ENCODE measurements around the gene PREPL. TPM values are rescaled to one million over a fixed set of nuclear protein-coding genes. Genes with fewer than 3 reads are reported as not detected.

Gene PREPL
- total and polyA plus RNA-seq, 2 of the 4 experiments (the other 2 are of a cell fraction) = 27.6 to 39.6 TPM

DNA sequence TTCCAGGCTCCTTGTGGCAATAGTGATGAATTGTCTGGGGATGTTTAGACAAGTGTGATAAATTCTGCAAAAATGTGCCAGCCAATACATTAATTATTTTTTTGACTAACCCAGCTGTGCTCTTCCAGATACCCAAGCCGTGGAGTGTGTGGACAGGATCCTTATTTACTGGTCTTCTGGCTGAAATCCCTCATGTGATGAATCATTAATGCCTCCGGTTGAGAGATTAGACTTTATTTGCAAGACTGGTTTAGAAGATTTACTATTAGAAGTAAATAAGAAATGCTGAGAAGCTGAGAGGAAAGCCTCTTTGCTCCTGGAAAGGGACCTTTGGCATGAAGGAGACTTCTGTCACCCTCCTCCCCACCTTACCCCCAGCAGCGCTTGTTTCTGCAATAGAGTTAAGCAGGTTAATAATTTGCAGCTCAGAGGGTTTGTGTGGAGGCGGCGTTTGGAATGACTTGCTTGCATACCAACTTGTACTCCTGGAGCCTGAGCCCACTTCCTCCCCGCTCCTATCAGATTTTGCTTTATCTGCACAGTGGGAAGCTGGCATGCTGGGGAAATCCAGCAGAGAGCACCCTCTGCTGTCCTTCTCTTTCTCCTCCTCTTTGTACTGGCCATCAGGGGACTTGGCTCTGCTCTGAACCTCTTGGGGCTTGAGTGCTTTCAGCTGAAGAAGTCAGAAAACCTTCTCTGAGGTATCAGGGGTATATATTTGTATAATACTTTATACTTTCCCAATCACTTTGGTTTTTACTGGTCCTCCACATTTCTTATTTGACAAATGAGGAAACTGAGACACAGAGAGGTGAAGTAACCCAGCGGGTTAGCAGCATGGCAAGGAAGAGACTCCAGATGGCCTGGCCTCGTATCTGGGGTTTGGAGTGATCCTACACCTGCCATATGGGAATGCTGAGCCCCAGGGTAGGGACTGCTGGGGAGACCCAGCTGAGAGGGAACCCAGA lies 69.7 kb downstream of the PREPL start (continued):
- TF ChIP-seq, protein P1, sequence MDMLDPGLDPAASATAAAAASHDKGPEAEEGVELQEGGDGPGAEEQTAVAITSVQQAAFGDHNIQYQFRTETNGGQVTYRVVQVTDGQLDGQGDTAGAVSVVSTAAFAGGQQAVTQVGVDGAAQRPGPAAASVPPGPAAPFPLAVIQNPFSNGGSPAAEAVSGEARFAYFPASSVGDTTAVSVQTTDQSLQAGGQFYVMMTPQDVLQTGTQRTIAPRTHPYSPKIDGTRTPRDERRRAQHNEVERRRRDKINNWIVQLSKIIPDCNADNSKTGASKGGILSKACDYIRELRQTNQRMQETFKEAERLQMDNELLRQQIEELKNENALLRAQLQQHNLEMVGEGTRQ (IDR thresholded peaks at IDR 0.05; ENCODE audit: low read depth, low read length) = no peak

DNA sequence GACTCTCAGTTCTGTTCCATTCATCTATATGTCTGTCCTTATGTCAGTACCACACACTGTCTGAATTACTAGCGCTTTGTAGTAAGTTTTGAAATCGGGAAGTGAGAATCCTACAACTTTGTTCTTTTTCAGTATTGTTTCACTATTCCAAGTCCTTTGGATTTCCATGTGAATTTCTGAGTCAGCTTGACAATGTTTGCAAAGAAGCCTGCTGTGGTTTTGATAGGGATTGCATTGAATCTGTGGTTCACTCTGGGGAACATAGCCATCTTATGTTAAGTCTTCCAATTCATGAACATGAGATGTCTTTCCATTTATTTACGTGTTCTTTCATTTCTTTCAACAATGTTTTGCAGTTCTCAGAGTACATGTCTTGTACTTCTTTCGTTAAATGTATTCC lies 71.0 kb downstream of the PREPL start:
- intact Hi-C loops (cut with micrococcal nuclease) (loop anchor here (10.0 kb wide), 1 partner anchor 665 kb away; no protein-coding TSS in a partner anchor), in situ Hi-C loops (cut with MboI; ENCODE audit: low sequenced_read_pairs) (loop anchor here (25.0 kb wide), 1 partner anchor 203 kb away; no protein-coding TSS in a partner anchor), dilution Hi-C loops (cut with HindIII; ENCODE audit: low sequenced_read_pairs, unreplicated experiment) (no loop called here)
- H3K14ac ChIP-seq (replicated peaks; ENCODE audit: low read depth, low read length) = no peak overlapping the region
- H4K20me1 ChIP-seq (ENCODE audit: insufficient read depth, low read length) = peaks cover 4% of the 10 kb centered on the region; the same call in 1 of the 2 replicates
- no peaks in the 10 kb centered on the region for H3K9me3 ChIP-seq (ENCODE audit: control insufficient read depth, insufficient read depth, low read length)
- H3K79me1 ChIP-seq (ENCODE audit: low read depth in 1 of 2, low read length in 2 of 2) = no peaks in the 10 kb centered on the region
- BruUV-seq (replicated peaks) = no TSS peak
- H3K4me1 ChIP-seq (ENCODE audit: control insufficient read depth, insufficient read depth, low read length) = peaks cover 7% of the 10 kb centered on the region
- ATAC-seq (ENCODE audit: low read depth) (0 out of 2 replicates have a peak, but pooled peaks have one; percentile 18), DNase-seq (peak; percentile 73)
- no peak overlapping the region for H3K27ac ChIP-seq (ENCODE audit: insufficient read depth, low read length)
- no peak overlapping the region for H2AFZ ChIP-seq (replicated peaks; ENCODE audit: low read length, poor library complexity)
- CTCF ChIA-PET = no interaction called here
- H4K8ac ChIP-seq (ENCODE audit: low read depth in 2 of 2, low read length in 2 of 2) = no peak overlapping the region
- peaks cover 6% of the 10 kb centered on the region; the same call in 1 of the 2 replicates for H3K9me1 ChIP-seq (ENCODE audit: insufficient read depth, low read length)
- H2BK15ac ChIP-seq (ENCODE audit: low read depth, low read length) = no peak overlapping the region
- no peak overlapping the region for H3K4ac ChIP-seq (ENCODE audit: low read depth, low read length)
- no peak overlapping the region for H3K18ac ChIP-seq (ENCODE audit: low read depth, low read length)
- no peak overlapping the region for H3K9ac ChIP-seq (ENCODE audit: low read depth, low read length)
- H3K36me3 ChIP-seq (ENCODE audit: control insufficient read depth, insufficient read depth, low read length) = no peaks in the 10 kb centered on the region
- H2AK5ac ChIP-seq (ENCODE audit: low read depth, low read length) = no peak overlapping the region
- H4K91ac ChIP-seq (ENCODE audit: insufficient read depth, low read depth, low read length) = no peak overlapping the region
- POLR2A ChIA-PET (ENCODE audit: unreplicated experiment) = no interaction called here
- H2BK5ac ChIP-seq (ENCODE audit: low read depth, low read length, poor library complexity, severe bottlenecking) = no peak overlapping the region
- no peak overlapping the region for H2AK9ac ChIP-seq (replicated peaks; ENCODE audit: low read depth, low read length, poor library complexity)
- no peak overlapping the region for H3K23ac ChIP-seq (ENCODE audit: low read depth, low read length)
- WGBS, 2 experiments (ENCODE audit: extremely low coverage in 2 of 2, insufficient read length in 1 of 2) = no CpG with 5 or more reads among the region's 4 CpGs
- no peak overlapping the region for H2BK120ac ChIP-seq (ENCODE audit: low read depth, low read length)
- no peak overlapping the region for H3K56ac ChIP-seq (ENCODE audit: extremely low read depth, insufficient read depth, low read length)
- no peak overlapping the region for H2BK20ac ChIP-seq (ENCODE audit: low read depth, low read length)
- H4K5ac ChIP-seq (ENCODE audit: low read depth, low read length) = no peak overlapping the region
- H3K4me2 ChIP-seq (ENCODE audit: low read depth, low read length) = no peak overlapping the region
- H3K27me3 ChIP-seq (ENCODE audit: control insufficient read depth, insufficient read depth, low read length) = peaks cover 24% of the 10 kb centered on the region
- no peak overlapping the region for H3K4me3 ChIP-seq (ENCODE audit: insufficient read depth, low read depth, low read length)
- no peak for TF ChIP-seq MAZ (IDR thresholded peaks at IDR 0.05; ENCODE audit: borderline replicate concordance, low read depth, low read length)
- no peak for TF ChIP-seq RCOR1 (IDR thresholded peaks at IDR 0.05; ENCODE audit: insufficient replicate concordance, low read length)
- TF ChIP-seq CEBPB (IDR thresholded peaks at IDR 0.05; ENCODE audit: low read depth, low read length) = no peak
- TF ChIP-seq SMC3 (IDR thresholded peaks at IDR 0.05; ENCODE audit: low read depth, low read length) = no peak
- TF ChIP-seq, protein P2, sequence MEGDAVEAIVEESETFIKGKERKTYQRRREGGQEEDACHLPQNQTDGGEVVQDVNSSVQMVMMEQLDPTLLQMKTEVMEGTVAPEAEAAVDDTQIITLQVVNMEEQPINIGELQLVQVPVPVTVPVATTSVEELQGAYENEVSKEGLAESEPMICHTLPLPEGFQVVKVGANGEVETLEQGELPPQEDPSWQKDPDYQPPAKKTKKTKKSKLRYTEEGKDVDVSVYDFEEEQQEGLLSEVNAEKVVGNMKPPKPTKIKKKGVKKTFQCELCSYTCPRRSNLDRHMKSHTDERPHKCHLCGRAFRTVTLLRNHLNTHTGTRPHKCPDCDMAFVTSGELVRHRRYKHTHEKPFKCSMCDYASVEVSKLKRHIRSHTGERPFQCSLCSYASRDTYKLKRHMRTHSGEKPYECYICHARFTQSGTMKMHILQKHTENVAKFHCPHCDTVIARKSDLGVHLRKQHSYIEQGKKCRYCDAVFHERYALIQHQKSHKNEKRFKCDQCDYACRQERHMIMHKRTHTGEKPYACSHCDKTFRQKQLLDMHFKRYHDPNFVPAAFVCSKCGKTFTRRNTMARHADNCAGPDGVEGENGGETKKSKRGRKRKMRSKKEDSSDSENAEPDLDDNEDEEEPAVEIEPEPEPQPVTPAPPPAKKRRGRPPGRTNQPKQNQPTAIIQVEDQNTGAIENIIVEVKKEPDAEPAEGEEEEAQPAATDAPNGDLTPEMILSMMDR (conservative IDR thresholded peaks at IDR 0.05; ENCODE audit: low read depth, low read length) = no peak
- TF ChIP-seq BHLHE40 (IDR thresholded peaks at IDR 0.05; ENCODE audit: low read depth, low read length) = no peak
- TF ChIP-seq FOS (IDR thresholded peaks at IDR 0.05; ENCODE audit: low read depth, low read length) = no peak
- no peak for TF ChIP-seq NFE2L2 (IDR thresholded peaks at IDR 0.05; ENCODE audit: low read depth, low read length)
- no peak for TF ChIP-seq CHD1 (IDR thresholded peaks at IDR 0.05; ENCODE audit: low read depth, low read length)
- no peak for TF ChIP-seq MAFK (IDR thresholded peaks at IDR 0.05; ENCODE audit: low read depth, low read length)
- no peak for TF ChIP-seq RAD21 (IDR thresholded peaks at IDR 0.05; ENCODE audit: low read length)
- no peak for TF ChIP-seq RFX5 (IDR thresholded peaks at IDR 0.05; ENCODE audit: low read depth, low read length)

Data from IMR-90 (cell line).